K562 (cell line): ENCODE results near the gene SPTLC3. TPM values are rescaled to one million over a fixed set of nuclear protein-coding genes. Genes with fewer than 3 reads are reported as not detected.
A peak's percentile ranks its signal among the peaks of the same experiment; 100 is the strongest.

ENCODE experiments used
- AFF1 ChIP-seq, 2 experiments: fragments of 450-650 bp; IDR thresholded peaks; 2 replicates each; pipeline ENCODE4 v1.6.1; 2018; ENCODE audit warnings: mild to moderate bottlenecking in 2 of 2, low read depth in 1 of 2; ENCODE audit not compliant: partially characterized antibody in 2 of 2
- GABPA ChIP-seq: fragments of 200-800 bp; sonication (Bioruptor generic); conservative IDR thresholded peaks from 2 replicates; pipeline ENCODE4 v1.6.1; 2016; ENCODE audit warnings: low read depth, missing genetic modification characterization, missing compliant biosample characterization
- MEF2D ChIP-seq: conservative IDR thresholded peaks from 2 replicates; pipeline ENCODE4 v1.6.1; 2016; ENCODE audit warnings: low read depth, missing genetic modification characterization, missing compliant biosample characterization
- RAD21 ChIP-seq, 2 experiments: fragments of 250-450 bp in 1 of 2; fragments of 450-650 bp in 1 of 2; sonication (Bioruptor Pico) in 1 of 2; formaldehyde crosslinking in 1 of 2; IDR thresholded peaks in 1 of 2; conservative IDR thresholded peaks in 1 of 2; 2 replicates each; pipeline versions ENCODE4 v1.4.0 to v1.8.0; 2020 to 2022; ENCODE audit warnings: mild to moderate bottlenecking in 2 of 2, moderate library complexity in 1 of 2
- RFX7 ChIP-seq: fragments of 250-450 bp; sonication (Bioruptor Pico); IDR thresholded peaks from 2 replicates; pipeline ENCODE4 v1.5.1; 2021; ENCODE audit warnings: mild to moderate bottlenecking
- polyA plus RNA-seq, 8 experiments: library from polyadenylated mRNA; depleted of rRNA in 4 of 8; stranded (reverse) in 5 of 8; unstranded in 3 of 8; fragments of >200 nt; fragmentation: Nextera tagmentation in 2 of 8; fragmentation: Illumina TruSeq in 1 of 8; extraction: Ambion mirVana in 2 of 8; extraction: Trizol in 1 of 8; gene quantifications; 2 replicates each; pipeline versions ENCODE4 v1.2.1 to v1.2.3, GENCODE V29; 2011 to 2014; ENCODE audit warnings: inconsistent platforms in 1 of 8, missing spikeins in 1 of 8
- total RNA-seq, 7 experiments: library from RNA; depleted of rRNA in 6 of 7; stranded (reverse); fragments of >200 nt in 6 of 7; fragmentation: Illumina TruSeq in 2 of 7; extraction: Trizol in 2 of 7; gene quantifications; 2 replicates each; pipeline versions ENCODE4 v1.2.1 to v1.2.3, GENCODE V29; 2011 to 2021; ENCODE audit warnings: low replicate concordance in 1 of 7
- TF ChIP-seq, protein P1 (sequence below), 2 experiments: fragments of 450-650 bp; formaldehyde crosslinking in 1 of 2; IDR thresholded peaks; 2 replicates each; pipeline versions ENCODE4 v1.4.0 to v1.6.1; 2014 to 2020; ENCODE audit warnings: mild to moderate bottlenecking in 2 of 2, borderline replicate concordance in 1 of 2, low read depth in 1 of 2

Gene SPTLC3
- total and polyA plus RNA-seq, 9 of the 15 experiments (the other 6 are each of a cell fraction or from before 2014, with no cell fraction given), result not detected

- TF ChIP-seq AFF1 (IDR thresholded peaks at IDR 0.05; ENCODE audit: low read depth in 1 of 2, partially characterized antibody in 2 of 2) (no peak), GABPA (no peak), MEF2D (no peak), RFX7 (CRISPR knock-in tag) (no peak), RAD21 (CRISPR knock-in tag; conservative IDR thresholded peaks at IDR 0.05 in 1 of 2, IDR thresholded peaks at IDR 0.05 in 1 of 2) (peak; percentile 47 to 67)
- TF ChIP-seq, protein P1, sequence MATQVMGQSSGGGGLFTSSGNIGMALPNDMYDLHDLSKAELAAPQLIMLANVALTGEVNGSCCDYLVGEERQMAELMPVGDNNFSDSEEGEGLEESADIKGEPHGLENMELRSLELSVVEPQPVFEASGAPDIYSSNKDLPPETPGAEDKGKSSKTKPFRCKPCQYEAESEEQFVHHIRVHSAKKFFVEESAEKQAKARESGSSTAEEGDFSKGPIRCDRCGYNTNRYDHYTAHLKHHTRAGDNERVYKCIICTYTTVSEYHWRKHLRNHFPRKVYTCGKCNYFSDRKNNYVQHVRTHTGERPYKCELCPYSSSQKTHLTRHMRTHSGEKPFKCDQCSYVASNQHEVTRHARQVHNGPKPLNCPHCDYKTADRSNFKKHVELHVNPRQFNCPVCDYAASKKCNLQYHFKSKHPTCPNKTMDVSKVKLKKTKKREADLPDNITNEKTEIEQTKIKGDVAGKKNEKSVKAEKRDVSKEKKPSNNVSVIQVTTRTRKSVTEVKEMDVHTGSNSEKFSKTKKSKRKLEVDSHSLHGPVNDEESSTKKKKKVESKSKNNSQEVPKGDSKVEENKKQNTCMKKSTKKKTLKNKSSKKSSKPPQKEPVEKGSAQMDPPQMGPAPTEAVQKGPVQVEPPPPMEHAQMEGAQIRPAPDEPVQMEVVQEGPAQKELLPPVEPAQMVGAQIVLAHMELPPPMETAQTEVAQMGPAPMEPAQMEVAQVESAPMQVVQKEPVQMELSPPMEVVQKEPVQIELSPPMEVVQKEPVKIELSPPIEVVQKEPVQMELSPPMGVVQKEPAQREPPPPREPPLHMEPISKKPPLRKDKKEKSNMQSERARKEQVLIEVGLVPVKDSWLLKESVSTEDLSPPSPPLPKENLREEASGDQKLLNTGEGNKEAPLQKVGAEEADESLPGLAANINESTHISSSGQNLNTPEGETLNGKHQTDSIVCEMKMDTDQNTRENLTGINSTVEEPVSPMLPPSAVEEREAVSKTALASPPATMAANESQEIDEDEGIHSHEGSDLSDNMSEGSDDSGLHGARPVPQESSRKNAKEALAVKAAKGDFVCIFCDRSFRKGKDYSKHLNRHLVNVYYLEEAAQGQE (IDR thresholded peaks at IDR 0.05; ENCODE audit: borderline replicate concordance), result peak; percentile 30; the same call in 1 of the 2 replicates
- TF ChIP-seq, protein P1 (CRISPR knock-in tag; IDR thresholded peaks at IDR 0.05; ENCODE audit: low read depth), result no peak
These were observed 110.8 kb downstream of the SPTLC3 start (continued) for GRCh38 chr20:13119583-13119982.
